IPS-18c (cell line): ENCODE measurements around the gene C8A.

Source experiments
- H3K4me3 ChIP-seq: 2 replicates; pipeline ENCODE4 v1.7.0; 2013; ENCODE audit warnings: low read depth, mild to moderate bottlenecking, low read length, moderate library complexity; ENCODE audit not compliant: insufficient read depth
- H3K9me3 ChIP-seq: one replicate; pipeline ENCODE4 v1.6.1; 2013; ENCODE audit warnings: mild to moderate bottlenecking, low read length, moderate library complexity; ENCODE audit not compliant: control insufficient read depth, insufficient read depth

The C8A gene

DNA sequence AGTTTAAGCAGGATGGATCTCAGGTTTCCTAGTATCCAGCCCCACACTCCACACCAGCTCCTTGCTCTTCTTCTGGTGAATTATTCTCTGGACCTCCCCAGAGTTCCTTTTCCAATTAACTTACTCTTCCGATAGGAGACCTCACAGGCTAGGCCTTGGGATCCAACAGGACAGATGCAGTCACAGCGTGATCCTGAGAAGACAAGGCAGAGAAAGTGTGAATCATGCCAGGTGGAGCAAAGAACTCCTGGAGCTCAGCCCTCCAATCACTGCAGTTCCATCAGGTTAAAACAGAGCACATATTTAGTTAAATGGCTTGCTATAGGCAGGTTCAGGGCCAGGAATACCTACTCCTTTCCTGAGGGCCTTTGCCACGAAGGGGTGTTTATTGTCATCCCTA, 77.1 kb downstream of the C8A start:
- no peak overlapping the region for H3K4me3 ChIP-seq
- H3K9me3 ChIP-seq = no peaks in the 10 kb centered on the region

DNA sequence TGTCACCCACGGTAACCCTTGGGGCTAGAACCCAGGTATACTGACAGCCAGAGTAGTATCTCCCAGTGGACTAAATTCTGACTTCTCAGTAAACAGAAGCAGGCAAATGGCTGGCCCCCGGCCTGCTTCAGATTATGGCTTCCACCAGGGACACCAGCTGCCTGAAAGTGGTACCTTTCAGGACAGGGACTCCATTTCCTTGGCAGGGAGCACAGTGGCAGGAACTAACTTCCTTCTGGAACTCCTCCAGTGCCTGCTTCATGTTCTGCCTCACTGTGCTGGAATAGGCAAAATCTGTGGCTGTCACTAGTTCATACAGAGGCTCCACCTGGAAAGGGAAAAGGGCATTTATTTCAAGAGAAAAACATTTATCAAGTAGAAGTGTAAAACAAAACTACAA, 78.6 kb downstream of the C8A start:
- Histone ChIP-seq H3K4me3 (no peak overlapping the region), H3K9me3 (no peaks in the 10 kb centered on the region)

DNA sequence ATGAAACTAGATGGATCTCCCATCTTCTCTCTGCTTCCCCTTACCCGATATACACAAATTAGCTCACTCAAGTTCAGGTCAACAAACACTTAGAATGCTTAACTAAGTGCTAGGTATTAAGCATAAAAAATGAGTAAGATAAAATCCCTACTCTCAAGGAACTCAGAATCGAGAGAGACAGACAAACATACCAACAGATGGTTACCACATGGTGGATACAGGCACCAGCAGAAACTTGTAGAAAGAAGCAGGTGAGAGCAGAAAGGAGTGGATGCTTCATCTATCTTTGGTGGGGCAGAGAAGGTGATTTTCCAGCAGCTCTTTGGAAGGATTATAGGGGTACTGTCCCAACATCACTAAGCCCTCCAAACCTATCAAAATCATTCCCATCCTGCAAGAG, 79.0 kb downstream of the C8A start:
- Histone ChIP-seq H3K4me3 (no peak overlapping the region), H3K9me3 (no peaks in the 10 kb centered on the region)

DNA sequence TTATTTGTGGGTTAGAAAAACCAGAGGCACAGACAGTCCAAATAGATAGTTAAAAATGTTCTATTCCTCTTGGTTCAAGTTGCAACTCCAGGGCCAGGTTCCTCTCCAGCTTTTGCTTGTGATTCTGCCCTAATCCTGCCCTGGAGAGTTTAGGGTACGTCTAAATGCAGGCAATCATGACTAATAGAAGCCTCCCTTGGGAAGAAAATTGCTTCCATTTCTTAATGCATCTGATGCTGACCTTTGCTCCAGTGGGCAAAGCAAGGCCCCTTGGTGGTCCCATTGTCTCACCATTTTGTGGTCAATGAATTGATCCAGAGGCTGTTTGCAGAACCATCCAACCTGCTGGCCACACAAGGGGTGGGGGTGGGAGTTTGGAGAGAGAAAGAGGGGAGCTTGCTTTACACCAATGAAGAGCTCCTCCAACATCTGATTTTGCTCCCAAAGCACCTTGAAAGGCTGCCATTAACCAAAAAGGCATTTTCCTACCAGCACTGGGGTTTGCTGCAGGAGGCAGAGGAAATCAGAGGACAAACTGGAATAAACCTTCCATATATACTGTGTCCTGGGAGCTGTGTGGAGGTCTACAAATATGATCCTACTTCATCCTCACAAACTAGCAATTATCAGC, 79.9 kb downstream of the C8A start:
- Histone ChIP-seq H3K4me3 (no peak overlapping the region), H3K9me3 (no peaks in the 10 kb centered on the region)

DNA sequence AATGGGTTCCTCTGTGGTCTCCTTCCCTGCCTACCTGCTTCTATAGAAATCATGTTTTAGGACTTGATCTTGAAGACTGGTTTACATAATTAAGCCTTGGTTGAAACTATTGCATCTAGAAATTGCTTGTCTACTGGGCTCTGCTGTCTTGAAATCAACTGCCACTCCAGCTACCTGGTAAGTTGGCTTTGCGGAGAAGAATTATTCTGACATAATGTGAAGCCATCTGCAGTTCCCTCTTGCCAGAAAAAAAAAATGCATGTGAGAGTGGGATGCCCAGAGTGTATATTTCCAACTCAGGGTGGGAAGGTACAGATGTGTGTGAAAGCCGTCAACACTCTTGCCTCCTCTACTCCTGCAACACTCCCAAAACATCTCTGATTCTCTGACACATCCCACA, 84.0 kb downstream of the C8A start:
- Histone ChIP-seq H3K9me3 (no peaks in the 10 kb centered on the region), H3K4me3 (no peak overlapping the region)

DNA sequence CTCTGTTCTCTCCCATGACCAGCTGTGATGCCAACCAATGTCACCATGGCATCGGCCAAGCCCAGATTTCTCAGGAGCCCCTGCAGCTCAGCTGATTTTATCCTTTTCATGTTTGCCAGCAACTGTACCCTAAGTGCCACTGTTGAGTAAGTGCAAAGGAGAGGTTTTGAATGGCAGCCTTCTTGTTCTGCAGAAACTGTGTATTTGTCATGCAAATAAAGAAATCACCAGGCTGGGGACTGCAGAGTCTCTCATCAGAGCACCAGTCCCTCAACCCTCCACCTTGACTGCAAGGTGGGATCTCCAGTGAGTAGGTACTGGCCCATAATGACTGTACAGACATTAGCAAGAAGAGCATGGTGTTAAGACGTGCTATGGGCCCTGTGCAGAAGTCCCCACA, 84.6 kb downstream of the C8A start:
- H3K4me3 ChIP-seq = no peak overlapping the region
- no peaks in the 10 kb centered on the region for H3K9me3 ChIP-seq

DNA sequence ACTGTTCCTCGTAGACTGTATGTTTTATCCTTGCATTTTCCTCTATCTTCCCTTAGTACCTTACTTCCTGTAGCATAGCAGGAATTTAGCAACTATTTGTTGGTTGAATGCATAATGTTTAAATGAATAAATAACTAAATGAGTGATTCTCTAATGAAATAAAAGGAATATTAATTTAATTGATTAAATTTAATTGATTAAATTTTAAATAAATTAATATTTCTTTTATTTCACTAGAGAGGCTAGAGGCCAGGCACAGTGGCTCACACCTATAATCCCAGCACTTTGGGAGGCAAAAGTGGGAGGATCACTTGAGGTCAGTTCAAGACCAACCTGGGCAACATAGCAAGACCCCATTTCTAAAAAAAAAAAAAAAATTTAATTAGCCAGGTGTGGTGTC, 85.4 kb downstream of the C8A start:
- Histone ChIP-seq H3K4me3 (no peak overlapping the region), H3K9me3 (no peaks in the 10 kb centered on the region)

DNA sequence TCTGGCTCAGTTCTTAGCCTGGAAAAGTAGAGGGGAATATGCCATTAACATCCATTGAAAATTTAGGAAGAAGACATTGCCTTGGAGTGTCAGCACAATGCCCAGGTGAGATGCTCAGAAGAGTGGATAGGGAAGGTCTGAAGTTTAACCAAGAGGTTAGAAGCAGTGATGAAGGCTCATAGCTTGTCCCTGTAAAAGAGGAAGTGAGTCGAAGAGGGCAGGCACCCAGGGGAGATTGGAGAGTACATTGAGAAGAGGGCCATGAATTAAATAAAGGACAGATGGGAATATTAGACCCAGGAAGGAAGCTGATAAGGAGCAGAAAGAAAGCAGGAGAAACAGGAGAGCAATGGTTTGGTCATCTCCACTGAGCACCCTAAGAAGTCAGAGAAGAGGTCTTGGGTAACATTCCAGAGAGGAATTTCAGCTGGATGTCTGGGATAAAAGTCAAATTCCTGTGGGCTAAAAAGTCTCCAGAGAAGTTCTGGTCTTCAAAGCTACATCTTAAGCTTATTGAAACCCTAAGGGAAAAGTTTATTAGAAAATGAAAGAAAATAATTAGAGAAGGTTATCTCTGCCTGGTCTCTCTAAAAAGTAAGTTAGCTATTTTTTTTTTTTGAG, 93.9 kb downstream of the C8A start:
- Histone ChIP-seq H3K9me3 (no peaks in the 10 kb centered on the region), H3K4me3 (no peak overlapping the region)

DNA sequence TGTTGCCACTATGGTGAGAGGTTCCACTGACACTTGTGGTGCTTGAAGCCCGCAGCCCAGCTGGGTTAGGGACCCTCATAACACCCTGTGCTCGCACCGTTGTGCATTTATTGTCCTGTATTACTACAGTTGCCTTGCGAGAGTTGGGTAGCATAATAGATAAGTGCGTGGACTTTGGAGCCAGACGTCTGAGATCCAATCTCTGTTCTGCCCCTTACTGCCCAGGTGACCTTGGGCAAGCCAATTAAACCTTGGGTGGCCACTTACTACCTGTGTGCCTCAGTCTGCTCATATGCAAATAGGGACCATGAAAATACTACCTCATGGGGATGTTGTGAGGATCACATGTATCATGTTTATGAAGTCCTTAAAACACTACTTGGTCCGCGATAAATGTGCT, 97.9 kb downstream of the C8A start:
- H3K9me3 ChIP-seq = no peaks in the 10 kb centered on the region
- no peak overlapping the region for H3K4me3 ChIP-seq

DNA sequence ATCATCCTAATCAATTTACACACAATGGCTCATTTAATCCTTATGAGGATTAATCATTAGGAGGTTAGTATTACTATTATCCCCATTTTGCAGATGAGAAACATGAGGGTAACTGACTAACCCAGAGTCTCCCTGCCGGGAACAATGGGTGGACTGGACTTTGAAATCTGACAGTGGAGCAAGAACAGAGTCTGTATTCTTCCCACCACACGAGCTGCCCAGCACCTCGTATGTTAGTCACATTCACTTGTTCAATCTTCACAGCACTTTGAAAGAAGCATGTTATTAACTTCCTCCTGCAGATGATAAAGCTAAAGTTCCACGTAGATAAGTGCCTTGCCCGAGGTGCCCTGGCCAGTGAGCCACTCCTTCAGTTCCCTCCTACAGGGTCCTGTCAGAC, 98.8 kb downstream of the C8A start:
- H3K4me3 ChIP-seq = no peak overlapping the region
- H3K9me3 ChIP-seq = no peaks in the 10 kb centered on the region

DNA sequence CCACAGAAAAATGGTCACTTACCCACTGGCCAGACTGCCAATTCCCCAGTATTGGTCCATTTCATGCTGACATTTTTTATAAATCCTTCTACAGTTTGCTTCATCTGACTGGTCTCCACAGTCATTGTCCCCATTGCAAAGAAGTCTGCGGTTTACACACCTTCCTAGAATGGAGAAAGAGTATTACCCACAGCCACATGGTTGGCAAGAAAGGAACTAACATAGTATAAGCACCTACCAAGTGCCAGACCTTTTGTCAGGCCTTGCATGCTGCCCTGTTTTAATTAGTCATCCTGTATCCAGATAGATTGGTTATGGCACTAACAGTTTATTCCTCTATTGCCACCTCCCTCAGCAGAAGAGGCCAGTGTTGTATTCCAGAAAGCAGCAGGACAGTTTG, 100.1 kb downstream of the C8A start:
- H3K9me3 ChIP-seq = no peaks in the 10 kb centered on the region
- no peak overlapping the region for H3K4me3 ChIP-seq

DNA sequence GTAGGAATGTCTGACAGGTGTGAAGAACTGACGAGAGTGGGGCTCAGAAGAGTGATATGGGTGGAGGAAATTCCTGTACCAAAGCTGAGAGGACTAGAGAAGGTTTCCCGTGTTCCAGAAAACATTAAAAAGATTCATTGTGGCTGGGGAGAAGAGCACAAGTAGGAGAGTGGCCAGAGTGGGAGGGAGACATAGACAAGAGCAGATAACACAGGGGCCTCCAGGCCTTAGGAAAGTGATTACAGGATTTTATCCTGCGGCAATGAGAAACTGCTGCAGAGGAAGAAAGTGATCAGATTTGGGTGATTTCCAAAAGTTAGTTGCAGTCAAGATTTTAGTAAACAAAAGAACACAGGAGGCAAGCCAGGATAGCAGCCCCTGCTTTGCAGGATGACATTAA, 103.3 kb downstream of the C8A start:
- H3K4me3 ChIP-seq = no peak overlapping the region
- no peaks in the 10 kb centered on the region for H3K9me3 ChIP-seq

DNA sequence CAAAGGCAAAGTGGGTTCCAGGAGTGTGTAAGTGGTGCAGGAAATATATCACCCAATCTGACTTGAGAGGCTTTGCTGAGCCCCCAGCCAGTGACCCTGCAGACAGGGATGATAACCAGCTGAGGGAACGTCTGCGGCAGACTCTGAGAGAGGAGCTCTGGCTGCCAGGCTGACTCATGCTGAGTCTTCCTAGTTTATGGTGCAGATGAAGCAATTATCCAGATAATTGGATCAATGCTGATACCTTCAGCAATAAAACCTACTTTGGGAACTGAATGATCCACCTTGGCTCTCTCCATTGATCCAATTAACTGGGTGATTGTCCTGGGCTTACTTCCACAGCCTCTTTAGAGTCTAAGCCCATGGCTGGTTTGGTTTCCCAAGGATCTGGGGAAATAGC, 103.9 kb downstream of the C8A start:
- H3K4me3 ChIP-seq = no peak overlapping the region
- no peaks in the 10 kb centered on the region for H3K9me3 ChIP-seq

DNA sequence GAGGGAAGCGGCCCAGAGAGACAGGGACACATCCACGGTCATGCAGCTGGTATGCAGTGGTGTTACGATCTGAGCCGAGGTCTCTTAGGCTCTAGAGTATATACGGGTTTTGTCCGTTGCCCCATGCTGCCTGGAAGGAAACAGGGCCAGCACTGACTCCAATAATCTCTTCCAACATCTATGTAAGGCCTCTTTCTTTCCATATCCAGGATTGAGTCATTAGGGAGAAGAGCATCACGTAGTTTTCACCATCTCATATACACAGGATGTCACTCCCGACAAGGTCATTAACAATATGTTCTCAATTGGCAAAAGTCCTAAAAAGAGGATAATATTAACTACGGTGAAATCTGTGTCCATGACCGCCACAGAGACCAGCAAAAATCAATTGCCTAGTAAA, 106.8 kb downstream of the C8A start:
- Histone ChIP-seq H3K4me3 (no peak overlapping the region), H3K9me3 (no peaks in the 10 kb centered on the region)

DNA sequence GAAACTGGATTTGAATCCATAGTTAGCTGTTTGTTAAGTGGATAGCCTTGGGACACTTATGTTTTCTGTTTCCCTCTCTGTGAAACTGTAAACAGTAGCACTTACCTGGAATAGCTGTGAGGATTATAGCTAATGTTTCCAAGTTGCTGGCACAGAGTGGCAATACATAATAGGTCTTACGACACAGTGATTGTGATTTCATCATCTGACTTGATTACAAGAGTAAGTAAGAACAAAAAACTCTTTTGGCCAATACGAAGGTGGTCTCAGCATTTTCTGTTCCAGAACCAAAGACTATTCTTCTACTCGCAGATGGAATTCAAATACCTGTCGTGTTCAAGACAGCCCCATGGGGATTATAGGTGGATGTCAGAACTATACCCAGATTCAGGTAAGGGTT, 109.1 kb downstream of the C8A start:
- Histone ChIP-seq H3K9me3 (no peaks in the 10 kb centered on the region), H3K4me3 (no peak overlapping the region)

DNA sequence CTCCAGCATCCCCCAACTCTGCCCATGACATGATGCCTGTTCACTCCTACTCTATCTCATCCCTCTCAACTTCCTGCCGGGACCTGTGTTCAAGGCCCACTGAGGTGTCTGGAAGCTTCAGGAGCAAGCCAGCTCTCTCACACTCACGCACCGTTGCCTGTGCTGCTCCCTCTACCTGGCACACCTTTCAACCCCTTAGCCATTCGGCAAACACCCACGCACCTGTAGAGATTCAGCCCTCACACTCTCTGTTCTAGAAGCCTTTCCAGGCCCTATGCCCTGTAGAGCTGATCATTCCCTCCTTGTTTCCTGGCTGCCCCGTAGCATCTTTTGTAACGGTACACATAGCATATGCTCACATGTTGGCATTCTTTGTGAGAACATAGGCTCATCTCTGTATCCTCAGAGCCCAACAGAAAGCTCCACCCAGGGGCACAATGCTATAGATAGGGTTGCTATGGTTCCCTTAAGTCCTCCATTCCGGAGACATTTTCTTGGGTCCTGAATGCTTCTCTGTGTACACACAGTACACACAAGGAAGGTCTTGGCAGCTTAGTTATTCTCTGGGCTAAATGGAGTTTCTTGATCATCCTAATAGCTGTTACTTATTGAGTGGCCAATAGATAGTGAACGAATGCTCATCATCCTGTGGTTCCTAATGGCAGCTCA, 109.9 kb downstream of the C8A start:
- Histone ChIP-seq H3K4me3 (no peak overlapping the region), H3K9me3 (no peaks in the 10 kb centered on the region)

DNA sequence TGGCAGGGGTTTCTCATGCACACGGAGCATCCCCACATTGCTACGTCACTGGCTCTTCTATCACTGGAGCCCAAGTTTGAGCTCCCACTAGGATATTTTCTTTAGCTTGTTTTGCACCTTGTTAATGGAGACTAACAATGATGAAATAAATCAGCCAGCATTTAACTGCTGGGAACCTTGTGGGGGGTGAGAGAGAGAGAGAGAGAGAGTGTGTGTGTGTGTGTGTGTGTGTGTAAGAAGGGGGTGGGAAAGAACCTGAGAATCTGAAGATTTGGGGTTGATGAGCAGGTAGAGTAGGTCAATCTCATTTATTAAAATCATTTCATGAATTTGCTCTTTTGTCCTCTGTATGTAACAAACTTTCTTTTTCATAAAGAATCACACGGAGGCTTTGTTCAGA, 110.6 kb downstream of the C8A start:
- no peak overlapping the region for H3K4me3 ChIP-seq

DNA sequence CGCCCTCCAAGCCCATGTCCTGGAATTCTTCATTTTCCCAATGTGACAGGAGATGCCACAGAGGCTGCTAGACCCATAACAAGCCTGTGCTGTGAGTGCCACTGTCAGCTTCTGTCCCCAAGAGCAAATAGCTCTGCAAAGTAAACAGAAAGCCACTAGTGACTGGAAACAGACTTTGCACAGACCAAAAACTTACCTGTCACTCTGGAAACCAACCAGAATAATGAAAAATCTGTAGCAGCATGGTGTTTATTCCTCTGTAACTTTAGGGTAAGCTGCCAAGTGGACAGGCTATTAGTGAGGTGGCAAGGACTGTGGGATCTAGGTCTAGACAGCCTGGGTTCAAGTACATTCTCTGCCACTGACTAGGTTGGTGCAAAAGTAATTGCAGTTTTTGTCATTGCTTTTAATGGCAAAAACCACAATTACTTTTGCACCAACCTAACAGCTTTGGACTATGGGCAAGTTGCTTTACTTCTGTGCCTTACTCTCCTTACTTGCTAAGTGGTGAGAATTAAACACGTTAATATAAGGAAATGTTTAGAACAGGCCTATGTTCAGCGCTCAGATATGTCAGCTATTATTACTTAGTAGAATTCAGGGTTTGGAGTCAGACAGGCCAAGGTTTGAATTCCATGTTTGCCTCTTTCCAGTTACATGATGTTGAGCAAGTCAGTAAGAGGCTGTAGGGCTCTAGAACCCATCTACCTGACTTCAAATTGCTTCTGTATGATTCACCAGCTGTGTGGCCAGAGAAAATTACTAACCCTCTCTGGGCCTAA, 111.5 kb downstream of the C8A start, which contains the start of gene C8B:
C8B (minus strand) TSS at position 100 of the 782 bp plus-strand sequence; CDS start at position 33, 67 bp downstream.
- Histone ChIP-seq H3K4me3 (no peak within 1 kb of the TSS), H3K9me3 (no peaks in the 10 kb centered on the region)

More for the DNA sequence above, 110.6 kb downstream of the C8A start:
- H3K9me3 ChIP-seq = no peaks in the 10 kb centered on the region
